GM19239 (cell line): ENCODE data around the gene CACNA2D3.
"Not testable (repeated sequence)": the region's sequence is repeated elsewhere in the genome, so short reads cannot be mapped to it uniquely, and the experiment has no call there.

Experiments used
- DNase-seq: peaks from one replicate; pipeline ENCODE4 v3.0.0; 2011; ENCODE audit warnings: low spot score; ENCODE audit not compliant: insufficient read length
- FAIRE-seq: peaks from 2 replicates; lab custom pipeline; 2011; peaks lifted over from hg19 to GRCh38; lab: Jason Lieb, UNC

Gene CACNA2D3

DNA sequence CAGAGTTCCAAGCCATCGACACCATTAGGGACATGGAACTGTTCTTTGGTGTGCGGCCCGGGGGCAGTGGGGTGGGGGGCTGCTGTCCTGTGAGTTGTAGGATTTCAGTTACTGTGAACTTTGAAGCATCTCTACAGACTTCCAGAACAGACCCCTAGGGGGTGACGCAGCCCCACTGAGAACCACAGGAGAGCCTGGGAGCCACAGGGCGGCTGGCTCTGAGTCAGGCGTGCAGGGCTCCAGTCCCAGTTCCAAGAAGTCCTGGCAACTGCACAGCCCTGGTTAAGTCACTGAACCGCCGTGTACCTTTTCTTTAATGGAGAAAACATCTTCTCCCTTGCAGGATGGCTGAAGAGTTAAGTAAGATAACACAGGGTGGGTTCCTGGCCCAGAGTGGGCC is 829.1 kb downstream of the CACNA2D3 start:
- no peak for FAIRE-seq
- no peak for DNase-seq

DNA sequence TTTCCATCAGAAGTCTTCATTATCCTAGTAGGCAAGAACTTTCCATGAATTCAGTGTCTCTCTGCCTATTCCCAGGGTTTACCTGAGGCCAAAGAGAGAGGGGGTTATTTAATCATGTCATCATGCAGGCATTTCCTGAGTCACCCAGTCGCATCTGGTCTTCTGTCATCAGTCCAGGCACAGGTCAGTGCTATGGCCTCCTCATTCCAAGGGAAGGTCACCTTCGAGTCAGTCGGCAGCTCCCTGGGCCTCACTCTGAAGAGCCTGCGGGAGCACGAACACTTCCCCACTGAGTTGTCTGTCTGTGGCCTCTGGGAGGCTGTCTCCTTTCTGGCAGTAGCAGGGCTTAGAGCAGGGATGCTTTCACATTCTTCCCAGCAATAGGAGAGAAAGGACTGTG is 831.7 kb downstream of the CACNA2D3 start:
- FAIRE-seq (no peak), DNase-seq (no peak)

DNA sequence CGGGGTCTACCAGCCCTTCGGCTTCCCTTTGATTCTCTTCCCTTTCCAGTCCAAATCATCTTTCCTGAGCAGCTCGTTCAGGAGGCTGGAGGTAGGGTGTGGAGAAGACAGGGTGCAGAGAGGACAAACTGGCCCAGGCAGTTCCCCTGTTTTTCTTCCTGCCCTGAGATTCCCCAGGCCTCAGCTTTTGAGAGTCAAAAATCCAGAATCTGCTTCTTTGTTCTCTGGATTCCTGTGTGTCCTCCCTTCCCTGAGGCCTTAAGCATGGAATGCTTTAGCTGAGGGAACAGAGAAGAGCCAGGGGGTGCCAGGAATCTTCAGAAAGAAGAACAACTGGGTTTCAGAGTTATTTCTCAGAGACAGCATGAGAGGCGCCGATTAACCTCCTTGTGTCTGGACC is 832.2 kb downstream of the CACNA2D3 start:
- no peak for DNase-seq
- no peak for FAIRE-seq

DNA sequence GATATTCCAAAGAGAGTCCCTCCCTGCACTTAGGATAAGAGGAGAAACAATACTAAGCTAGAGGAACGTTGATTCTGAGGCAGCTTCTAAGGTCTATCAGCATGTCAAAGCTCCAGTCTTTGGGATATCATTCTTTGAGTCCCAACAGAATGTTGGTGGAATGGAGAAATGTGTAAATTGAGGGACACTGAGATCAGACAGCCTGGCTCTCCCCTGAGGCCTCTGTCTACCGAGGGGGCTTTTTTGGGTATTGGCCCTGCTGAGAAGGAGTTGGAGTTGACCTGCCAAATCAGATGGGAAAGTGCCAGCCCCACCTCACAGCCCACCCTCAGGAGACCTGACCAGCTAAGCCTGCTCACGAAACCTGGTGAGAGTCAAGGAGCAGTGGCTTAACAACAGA is 833.1 kb downstream of the CACNA2D3 start:
- FAIRE-seq = no peak

DNA sequence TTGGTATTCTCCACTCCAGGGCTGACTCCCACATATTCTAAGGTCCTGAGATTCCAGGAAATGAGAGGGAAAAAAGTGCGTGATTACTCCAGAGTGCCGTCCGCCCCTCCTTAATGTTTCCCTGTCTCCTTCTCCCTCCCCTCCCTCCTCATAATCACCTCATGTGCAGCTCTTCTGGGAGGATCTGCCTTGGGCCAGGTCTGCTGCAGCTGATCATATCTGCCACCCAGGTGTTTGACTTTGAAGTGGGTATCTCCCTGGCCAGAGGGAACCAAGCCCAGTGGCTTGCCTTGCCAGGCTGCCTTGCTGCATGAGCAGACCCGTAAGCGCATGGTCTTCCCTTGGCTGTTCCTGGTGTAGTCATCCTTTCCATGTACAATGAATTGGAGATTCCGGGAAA is 833.6 kb downstream of the CACNA2D3 start:
- FAIRE-seq = no peak

More for the DNA sequence above, 833.1 kb downstream of the CACNA2D3 start:
- DNase-seq = no peak

DNA sequence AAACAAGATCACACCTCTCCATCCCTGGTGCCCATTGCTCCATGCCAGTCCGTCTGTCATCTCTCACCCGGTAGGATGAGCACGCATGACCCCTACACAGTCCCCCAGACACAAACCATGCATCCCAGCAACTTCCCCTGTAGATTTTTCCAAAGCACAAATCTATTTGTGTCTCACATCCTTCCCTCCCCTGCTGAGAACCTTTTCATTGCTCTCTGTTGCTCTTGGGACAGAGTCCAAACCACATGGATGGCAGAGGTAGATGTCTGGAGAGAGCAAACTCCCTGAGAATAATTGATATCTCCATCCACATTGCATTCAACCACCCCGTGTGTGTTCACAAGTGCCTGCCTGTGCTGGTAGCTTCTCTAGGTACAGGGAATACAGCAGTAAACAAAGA is 835.4 kb downstream of the CACNA2D3 start:
- FAIRE-seq = no peak

More for the DNA sequence above, 833.6 kb downstream of the CACNA2D3 start:
- no peak for DNase-seq

DNA sequence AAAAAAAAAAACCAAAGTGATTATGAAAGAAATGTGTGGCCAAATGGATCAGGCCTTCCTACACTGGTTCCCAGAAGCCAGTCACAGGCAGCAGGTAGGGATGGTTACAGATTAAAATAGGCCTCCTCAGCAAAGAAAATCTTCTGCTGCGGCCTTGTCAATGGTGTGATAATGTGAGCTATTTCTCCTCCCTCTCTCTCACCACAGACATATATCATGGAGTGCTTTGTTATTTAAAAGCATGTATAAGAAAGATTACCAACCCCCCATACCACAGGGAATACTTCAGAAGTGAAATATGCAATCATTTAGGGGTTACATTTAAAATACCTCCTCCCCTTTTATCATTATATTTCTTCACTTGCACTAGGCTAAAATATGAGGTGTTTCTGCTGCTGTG is 837.7 kb downstream of the CACNA2D3 start:
- FAIRE-seq (no peak), DNase-seq (no peak)

More for the DNA sequence above, 835.4 kb downstream of the CACNA2D3 start:
- no peak for DNase-seq

DNA sequence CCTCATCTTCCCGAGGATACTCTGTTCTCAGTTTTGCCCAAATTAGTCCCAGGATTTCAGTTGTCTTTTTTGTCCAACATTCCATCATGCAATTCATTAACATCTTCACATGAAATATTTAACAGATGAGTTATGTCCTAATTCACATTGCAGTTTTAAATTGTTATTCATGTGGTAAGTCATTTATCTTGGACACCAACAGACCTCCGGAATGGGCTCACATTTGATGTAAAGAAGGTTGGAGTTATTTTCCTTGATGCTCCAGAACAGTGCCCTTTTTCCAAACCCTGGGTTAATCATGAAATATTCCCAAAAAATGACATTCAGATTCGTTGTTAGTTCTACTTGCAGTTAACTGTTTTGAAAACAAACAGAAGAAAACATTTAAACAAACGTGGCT is 838.3 kb downstream of the CACNA2D3 start:
- no peak for DNase-seq
- FAIRE-seq = no peak

DNA sequence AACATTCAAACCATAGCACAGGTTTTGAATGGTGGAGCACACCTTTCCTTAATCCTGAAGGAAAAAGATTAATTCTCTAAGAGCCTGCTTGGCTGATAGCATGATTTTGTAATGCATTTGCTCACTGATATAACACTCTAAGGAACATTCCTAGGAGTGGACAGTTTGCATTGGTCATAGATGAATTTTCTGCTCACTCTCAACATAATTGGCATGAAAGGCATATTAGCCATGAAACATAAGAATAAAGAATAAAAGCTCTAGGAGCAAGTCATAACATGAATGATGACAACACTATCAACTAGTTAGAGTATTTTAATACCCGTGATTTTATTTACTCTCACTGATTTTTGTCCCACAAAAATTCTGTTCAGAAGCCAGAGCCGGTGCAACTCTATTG is 839.8 kb downstream of the CACNA2D3 start:
- FAIRE-seq (no peak), DNase-seq (no peak)

DNA sequence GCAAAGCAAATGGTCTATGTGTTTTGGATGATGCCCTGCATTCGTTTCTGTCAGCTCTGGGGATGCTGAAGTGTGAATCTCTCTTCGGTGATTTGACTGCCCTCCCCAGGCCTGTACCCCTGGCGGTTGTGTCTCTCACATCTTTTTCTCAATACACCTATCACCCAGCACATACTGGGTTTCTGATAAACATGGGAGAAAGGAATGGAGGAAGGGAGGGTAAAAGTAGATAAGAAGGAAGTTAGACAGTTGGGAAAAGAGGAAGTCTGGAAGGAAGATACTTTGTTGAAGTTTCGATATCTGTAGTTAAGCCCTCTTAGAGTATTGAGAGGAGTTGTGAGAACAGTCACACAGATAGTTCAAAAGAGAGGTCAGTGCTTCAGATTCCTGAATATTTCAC is 841.3 kb downstream of the CACNA2D3 start:
- FAIRE-seq (no peak), DNase-seq (no peak)

DNA sequence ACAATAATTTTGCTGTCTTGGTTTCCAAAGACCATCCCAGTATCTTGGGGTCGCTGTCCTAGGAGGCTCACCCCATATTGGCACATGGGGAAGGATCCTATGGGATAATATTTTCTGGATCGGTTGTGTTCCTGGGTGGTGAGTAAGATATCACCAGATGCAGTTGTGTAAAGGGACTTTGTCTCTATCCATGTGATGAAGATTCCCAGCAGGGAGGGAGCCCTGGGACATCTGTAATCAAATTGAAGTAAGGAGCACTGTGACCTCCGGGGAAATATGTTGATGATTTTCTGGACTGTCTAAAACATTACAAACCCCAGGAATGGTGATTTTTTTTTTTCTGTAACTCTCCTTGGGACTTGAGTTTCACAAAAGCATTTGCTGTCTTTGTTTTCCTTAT is 841.7 kb downstream of the CACNA2D3 start:
- FAIRE-seq (no peak), DNase-seq (no peak)

DNA sequence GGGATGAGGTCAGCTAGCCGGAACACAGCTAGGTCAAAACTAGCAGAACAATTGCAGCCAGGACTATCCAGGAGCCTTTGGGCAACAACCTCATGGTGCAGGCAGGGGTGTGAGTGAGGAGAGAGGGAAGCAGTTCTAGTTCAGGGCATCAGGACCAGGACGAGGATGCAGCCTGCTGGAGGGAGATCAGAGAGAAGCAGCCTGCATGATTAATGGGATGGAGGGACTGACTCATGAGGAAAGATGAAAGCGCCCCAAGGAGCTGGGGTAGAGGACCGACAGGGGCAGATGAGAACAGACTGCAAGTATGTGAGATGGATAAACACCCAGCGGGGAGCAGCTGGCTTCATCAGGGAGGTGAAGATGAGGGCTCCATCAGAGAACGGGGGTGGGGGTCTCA is 843.4 kb downstream of the CACNA2D3 start:
- DNase-seq (no peak), FAIRE-seq (no peak)

DNA sequence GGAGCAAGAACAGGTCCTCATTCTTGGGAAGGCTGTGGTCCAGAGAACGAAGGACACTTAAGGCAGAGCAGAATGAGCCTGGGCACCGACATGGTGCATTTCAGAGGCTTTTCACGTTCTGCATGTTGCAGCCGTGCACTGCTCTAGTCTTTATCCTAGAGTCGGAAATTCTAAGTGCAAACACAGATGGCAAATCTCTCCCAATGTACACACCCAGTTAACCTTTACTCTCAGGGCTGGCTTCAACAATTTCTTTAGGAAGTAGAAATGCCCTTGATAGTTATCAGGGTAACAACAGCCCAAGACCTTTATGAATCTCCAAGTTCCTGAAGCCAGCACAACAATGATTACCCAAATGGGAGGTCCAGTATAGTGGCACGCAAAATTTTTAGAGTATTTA is 844.6 kb downstream of the CACNA2D3 start:
- no peak for FAIRE-seq

DNA sequence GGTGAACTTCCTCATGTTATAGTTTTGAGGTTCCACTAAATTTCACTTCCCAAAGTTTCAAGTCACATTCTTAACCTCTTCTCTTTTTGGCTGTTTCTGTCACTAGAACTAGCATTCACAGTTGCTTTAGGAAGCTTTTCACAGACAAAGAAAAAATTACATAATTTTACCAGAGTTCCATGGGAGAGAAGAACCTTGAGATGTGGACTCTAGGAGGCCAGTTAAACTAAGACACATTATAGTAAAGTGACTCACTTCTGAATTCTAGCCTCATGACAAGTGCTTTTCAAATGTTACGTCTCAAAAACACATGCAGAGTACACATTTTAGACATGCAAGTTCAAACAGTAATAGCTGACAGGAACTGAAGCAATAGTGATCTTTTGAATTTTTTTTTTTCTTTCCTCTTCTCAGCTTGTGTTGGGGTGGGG is 845.4 kb downstream of the CACNA2D3 start:
- DNase-seq (no peak), FAIRE-seq (no peak)

More for the DNA sequence above, 844.6 kb downstream of the CACNA2D3 start:
- DNase-seq = no peak

DNA sequence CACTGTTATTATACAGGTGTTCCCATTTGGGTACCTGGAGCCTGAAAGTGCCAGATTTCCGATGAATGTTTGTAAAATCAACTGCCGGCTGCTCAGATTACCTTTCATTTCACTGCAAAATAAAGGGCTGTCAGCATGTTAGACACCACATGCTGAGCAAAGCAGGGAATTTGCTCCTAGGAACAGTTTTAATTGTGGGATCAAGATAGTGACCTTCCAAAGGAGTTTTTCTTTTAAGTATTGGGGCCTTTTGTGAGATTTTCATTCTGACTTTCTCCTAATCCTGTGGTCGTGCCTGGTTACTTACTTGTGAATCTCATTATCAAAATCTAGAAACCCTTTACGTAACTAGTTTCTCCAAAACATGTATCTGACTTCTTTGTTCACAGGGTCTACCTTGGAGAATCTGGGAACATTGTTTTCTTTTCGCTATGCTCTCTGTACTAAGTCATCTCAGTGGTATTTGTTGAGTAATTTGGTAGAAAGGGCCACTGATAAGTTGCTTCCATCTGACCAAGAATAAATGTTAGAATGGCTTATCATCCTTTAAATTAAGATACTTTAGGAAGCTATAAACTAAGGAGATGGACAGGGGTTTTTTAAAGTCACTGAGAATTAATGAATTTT is 846.3 kb downstream of the CACNA2D3 start:
- FAIRE-seq (no peak), DNase-seq (no peak)

DNA sequence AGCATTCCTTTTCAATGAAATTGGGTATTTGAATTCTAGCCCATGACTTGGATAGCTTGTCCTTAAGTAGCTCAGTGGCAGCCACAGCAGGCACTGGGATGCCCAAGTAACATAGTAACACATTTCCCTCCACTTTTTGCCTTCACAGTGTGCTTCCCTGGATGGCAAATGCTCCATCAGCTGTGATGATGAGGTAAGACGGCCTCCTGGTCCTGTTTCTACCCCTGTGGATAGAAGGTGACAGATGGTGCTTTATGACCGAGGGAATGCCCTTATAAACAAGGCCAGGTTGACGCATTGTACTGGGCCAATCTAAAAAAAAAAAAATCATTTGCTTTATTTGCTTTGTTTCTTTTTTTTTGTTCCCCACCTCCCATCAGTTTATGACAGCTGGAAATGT is 847.3 kb downstream of the CACNA2D3 start:
- no peak for FAIRE-seq
- no peak for DNase-seq

DNA sequence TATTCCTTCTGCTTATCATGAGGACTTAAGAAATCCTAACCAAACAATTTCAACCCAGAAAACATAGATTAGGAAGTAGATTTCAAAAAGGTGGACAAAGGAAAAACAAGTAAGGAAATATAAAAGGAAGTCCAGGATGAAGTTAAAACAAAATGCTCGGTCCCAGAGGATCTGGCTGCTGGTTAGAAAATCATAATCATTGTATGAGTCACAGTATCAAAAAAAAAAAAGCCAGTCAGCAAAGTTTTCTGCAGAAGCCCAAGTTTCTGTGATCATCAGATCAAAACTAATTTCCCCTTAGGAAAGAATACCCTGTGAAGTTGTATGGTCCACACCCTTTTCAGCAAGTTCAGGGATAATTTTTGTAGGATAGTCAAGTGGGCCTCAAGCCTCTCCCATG is 848.5 kb downstream of the CACNA2D3 start:
- no peak for DNase-seq
- no peak for FAIRE-seq

DNA sequence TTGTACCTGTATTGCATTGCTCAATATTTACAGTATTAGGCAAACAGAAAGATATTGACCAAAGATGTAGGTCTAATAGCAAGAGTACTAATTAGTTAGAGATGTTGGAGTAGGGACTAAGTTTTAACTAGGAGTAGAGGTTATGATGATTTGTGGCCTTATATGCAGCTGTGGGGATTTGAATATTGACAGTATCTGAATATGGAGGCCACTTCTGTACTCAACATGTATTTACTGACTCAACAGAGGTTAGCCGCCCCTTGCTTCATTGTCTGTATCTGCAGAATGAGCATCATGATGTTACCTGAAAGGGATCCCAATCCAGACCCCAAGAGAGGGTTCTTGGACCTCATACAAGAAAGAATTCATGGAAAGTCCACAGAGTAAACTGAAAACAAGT is 855.1 kb downstream of the CACNA2D3 start:
- no peak for FAIRE-seq
- DNase-seq = no peak

DNA sequence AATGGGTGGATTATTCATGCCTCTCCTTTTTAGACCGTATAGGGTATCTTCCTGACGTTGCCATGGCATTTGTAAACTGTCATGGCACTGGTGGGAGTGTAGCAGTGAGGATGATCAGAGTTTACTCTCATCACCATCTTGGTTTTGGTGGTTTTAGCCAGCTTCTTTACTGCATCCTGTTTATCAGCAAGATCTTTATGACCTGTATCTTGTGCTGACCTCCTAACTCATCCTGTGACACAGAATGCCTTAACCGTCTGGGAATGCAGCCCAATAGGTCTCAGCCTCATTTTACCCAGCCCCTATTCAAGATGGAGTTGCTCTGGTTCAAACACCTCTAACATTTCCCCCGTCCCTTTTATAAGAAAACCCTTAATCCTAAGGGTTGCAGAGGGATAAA is 855.6 kb downstream of the CACNA2D3 start:
- not testable (repeated sequence) for DNase-seq, FAIRE-seq

DNA sequence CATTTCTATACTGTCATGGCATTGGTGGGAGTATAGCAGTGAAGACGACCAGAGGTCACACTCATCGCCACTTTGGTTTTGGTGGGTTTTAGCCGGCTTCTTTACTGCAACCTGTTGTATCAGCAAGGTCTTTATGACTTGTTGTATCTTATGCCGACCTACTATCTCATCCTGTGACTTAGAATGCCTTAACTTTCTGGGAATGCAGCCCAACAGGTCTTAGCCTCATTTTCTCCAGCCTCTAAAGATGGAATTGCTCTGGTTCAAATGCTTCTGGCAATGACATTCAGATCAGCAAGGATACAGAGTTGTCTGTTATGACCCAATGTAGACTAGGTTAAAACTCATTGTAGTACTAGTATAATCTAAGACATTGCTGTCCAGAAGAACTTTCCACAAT is 860.5 kb downstream of the CACNA2D3 start:
- DNase-seq (no peak), FAIRE-seq (no peak)

DNA sequence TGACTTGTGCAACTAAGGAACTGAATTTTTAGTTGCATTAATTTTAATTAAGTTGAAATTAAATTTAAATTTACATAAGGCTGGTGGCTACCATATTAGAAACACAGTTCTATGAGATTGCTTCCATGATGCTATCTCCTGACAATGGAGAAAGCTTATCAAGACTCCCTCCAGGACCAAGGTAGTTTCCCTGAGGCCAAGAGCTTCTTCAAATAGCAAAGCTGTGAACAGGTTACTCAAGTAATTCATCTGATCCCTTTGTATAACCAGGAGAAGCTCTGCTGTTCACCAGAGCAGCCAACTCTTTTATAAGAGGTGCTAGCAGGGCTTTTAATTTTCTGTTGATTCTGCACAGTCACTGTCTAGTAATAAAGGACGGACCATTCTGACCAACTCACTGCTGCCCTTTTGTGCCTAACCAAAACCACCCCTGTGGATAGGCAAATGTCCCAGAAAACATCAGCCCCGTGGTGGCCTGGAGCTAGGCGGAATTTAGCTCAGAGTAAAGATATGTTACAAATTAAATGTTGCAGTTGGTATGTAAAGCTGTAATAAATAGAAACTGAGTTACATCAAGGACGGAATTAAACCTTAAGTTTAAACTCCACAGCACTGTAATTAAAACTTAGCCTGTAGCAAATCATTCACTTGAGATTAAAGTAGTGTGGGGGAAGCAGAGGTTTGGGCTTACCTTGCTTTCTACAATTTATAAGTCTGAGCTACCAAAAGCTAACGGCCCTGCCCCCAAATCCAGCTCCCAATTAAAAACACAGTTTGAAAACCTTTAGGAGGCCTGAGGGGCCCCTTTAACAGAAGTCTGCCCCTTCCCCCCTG is 861.1 kb downstream of the CACNA2D3 start:
- DNase-seq = no peak
- no peak for FAIRE-seq

DNA sequence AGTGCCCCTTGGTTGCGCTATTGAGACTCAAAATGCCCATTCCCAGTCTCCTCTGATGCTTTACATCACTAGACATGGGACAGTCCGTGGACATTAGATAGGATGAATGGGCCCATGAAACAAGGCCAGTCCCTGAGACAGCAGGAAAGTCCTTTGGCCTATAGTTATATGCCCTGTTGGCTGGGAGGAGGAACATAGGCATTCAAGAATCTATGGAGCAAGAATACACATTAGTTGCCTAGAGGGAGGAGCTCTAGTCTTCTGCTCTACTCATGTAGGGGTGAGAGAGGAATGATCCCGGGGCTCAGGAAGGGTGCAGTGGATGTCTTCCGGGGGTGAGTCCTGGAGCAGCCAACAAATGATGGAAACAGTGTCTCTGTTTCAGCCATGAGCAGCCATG is 863.5 kb downstream of the CACNA2D3 start:
- FAIRE-seq (no peak), DNase-seq (no peak)
